IPS-11a (cell line): ENCODE measurements around the gene COL4A1.

Experiments used
- H3K4me3 ChIP-seq: one replicate; pipeline ENCODE4 v1.5.1; 2013; ENCODE audit warnings: low read depth, low read length, control low read depth

COL4A1 gene

DNA sequence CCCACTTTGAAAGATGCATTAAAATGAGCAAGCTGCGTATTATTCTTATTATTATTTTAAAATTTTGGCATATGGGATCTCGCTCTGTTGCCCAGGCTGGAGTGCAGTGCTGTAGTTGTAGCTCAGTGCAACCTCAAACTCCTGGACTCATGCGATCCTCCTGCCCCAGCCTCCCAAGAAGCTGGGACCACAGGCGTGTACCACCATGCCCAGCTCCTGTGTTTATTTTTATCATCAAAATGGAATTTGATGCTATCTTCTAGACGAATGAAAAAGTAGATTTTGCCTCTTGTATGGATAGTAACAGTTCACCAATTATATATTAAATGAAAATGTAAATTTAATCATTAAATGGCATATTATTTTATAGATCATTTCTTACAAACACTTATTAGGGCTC lies 43.6 kb downstream of the COL4A1 start:
- no peak overlapping the region for H3K4me3 ChIP-seq

- no peak overlapping the region for H3K4me3 ChIP-seq
Observed at GRCh38 chr13:110262508-110263291, 44.3 kb downstream of the COL4A1 start.

DNA sequence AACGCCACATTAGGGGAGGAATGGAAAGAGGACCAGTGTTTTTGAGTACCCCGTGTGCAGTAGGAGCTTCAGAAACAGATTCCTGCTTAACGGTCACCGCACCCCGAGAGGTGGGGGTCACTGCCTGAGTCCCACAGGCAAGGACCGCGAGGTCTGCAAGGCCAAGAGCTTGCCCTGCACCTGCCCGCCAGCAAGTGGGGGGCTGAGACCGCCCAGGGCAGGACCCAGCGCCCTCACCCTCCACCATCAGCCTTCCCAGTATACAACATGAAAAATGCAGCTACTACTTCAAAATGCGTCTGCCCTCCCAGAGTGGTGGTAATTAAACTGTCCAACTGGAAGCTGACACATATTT lies 44.9 kb downstream of the COL4A1 start:
- no peak overlapping the region for H3K4me3 ChIP-seq

GRCh38 chr13:110261166-110262081 lies 45.5 kb downstream of the COL4A1 start:
- no peak overlapping the region for H3K4me3 ChIP-seq

- no peak overlapping the region for H3K4me3 ChIP-seq
Observed at GRCh38 chr13:110259651-110260050, 47.3 kb downstream of the COL4A1 start.

DNA sequence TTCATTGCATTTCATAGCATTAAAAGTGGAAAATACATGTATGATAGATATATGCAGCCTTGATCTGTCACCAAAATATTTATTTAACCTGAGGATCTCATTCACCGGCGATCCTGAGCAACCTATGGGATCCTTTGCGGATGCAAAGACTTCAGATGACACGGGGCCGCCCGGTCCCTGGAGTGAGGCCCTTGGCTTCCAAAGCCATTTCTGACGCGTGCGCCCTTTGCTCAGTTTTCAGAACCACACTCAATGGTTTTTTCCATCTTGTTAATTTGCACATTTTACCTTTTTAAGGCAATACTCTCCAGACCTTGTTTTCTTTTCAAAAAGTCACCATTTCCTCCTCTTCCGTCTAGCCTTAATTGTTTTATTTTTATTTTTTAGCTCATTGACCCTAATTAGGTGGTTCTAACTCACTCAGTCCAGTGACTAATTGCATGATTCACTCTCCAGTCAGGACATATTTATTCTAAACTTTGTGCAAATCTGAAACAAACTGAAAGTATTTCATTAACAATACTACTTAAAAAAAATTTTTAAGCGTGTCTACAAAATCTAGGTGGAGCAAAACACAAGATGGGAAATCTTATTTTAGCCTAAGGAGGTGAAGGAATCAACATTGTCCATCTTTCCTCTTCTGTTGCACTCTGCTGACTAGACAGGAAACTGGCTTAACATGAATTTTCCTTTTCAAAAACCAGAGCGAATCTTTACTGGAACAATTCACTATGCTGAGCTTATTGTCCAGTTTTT lies 47.9 kb downstream of the COL4A1 start:
- no peak overlapping the region for H3K4me3 ChIP-seq

- no peak overlapping the region for H3K4me3 ChIP-seq
Observed at GRCh38 chr13:110257408-110257807, 49.5 kb downstream of the COL4A1 start.

GRCh38 chr13:110256126-110256905 lies 50.6 kb downstream of the COL4A1 start:
- H3K4me3 ChIP-seq: no peak overlapping the region

DNA sequence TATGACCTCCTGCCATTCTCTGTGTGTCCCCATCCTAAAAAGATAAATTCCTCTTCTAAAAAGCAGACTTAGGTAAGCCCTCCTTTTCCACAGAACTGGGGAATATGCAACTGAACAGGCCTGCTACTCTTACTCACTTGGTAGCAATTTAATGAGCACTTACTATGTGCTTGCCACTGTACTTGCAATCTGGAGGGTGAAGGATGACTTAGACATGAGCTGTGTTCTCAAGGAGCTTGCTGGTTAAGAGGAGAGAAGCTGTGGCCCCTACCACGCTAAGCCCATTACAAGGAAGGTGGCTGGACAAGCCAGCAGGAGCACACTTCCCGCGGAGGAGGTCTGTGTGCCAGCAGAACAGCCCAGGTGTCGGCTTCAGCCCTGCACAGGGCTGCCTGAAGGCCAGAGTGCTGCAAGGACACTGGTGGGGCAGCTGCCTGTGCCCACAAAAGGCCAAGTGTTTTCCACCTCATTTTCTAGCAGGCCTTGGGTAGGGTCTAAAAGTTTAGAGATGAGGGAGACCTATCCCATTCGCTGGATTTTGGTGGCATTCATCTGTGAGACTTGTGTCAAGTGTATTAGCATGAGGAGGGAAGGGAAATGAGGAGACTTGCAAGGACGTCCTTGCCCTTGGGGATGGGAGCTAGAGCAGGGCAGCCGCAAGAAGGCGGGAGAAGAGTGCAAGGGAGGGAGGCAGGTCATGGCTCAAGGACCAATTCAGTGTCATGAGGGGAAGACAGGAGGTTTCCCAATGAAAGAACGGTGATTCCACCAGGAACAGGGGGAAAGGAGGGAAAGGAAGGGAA lies 52.0 kb downstream of the COL4A1 start:
- no peak overlapping the region for H3K4me3 ChIP-seq

GRCh38 chr13:110254151-110254679 lies 52.7 kb downstream of the COL4A1 start:
- no peak overlapping the region for H3K4me3 ChIP-seq

GRCh38 chr13:110251193-110251819 lies 55.7 kb downstream of the COL4A1 start:
- no peak overlapping the region for H3K4me3 ChIP-seq

DNA sequence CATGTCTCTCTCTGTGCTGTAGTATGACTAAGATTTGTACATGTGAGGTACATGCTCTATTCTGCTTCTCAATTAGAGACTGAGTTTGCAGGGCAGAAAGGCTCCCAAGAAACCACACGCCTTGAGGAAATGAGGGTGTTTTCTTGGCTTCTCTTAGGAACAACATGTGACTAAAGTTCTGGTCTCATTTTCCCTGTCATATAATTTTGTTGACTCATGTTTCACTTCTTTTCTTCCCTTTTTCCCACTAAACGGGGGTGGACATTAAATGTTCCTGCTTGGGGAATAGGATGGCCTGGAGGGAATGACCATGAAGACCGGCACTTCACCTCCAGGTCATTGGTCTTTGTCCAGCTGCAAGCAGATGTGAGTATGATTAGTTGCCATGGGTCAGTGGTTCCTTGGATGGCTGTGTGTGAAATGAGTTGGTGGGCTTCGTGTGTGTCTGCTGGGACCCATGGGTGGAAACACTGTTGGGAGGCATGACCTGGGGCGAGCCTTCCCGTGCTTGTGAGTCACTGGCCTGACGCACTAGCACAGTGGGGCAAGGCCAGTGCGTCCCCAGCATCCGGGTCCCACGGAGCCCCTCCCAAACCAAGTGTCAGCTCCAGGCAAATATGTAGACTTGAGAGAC lies 56.6 kb downstream of the COL4A1 start:
- H3K4me3 ChIP-seq: no peak overlapping the region

DNA sequence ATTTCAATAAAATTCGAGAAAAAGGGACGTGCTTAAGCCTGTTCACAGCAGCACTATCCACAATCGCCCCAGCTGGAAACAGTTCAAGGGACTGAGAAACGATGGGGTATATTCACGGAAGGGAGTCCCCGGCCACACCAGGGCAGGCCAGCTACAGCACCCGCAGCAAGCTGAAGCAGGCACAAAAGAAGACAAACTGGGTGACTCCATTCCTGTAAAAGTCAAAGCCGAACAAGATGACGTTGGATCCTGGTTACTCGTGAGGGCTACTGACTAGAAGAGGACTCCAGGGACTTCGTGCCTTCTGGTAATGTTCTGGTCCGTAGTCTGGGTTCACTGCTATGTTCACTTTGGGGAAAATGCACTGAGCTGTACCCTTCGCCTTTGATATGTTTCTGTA lies 57.6 kb downstream of the COL4A1 start:
- no peak overlapping the region for H3K4me3 ChIP-seq

DNA sequence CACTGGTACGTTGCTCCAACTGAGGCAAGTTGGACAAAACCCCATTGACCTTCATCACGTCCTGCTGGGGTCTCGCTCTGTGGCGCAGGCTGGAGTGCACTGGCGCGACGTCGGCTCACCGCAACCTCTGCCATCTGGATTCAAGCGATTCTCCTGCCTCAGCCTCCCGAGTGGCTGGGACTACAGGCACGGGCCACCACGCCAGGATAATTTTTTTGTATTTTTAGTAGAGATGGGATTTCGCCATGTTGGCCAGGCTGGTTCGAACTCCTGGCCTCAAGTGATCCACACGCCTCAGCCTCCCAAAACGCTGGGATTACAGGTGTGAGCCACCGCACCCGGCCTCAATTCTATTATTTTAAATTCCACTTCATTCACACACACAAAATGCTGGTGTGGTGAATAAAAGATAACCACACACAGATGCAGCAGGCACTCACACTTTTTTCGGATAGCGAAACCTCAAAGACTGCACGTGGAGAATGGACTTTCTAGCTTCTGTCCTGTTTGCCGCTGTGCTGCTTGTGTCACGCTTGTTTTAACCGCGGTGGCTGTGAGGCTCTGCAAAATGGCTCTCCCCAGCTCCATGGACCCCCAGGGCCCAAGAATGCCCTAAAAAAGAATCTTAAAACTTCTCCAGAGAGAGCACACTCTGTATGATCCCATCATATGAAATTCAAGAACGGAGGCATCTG lies 58.4 kb downstream of the COL4A1 start:
- no peak overlapping the region for H3K4me3 ChIP-seq

GRCh38 chr13:110246530-110246929 lies 60.4 kb downstream of the COL4A1 start:
- H3K4me3 ChIP-seq: no peak overlapping the region

DNA sequence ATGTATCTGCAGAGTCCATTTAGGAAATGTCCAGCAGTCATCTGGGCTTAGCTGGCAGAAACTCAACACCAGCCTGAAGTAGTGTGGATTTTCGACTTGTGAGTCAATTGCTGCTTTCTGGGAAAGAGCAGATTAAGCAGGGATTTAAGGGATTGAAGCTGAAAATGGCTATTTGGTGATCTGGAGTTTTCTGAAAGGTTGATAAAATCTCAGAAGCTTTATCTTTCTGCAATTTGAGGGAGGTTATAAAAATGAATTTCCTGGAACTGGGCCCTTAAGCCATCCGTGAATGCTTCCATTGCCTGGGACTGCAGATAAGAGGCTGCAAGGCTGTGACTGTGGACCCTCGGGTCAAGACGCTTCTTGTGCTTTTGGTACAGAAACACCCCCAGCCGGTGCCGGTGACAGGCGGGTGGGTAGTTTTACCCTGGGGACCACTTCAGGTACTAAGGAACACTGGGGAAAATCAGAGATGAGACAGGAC lies 61.5 kb downstream of the COL4A1 start:
- no peak overlapping the region for H3K4me3 ChIP-seq

- no peak overlapping the region for H3K4me3 ChIP-seq
Observed at GRCh38 chr13:110244976-110245375, 62.0 kb downstream of the COL4A1 start.
